Measurements from ENCODE around the gene CPVL.
"Not testable (repeated sequence)": the region's sequence is repeated elsewhere in the genome, so short reads cannot be mapped to it uniquely, and the experiment has no call there.

CPVL gene

DNA sequence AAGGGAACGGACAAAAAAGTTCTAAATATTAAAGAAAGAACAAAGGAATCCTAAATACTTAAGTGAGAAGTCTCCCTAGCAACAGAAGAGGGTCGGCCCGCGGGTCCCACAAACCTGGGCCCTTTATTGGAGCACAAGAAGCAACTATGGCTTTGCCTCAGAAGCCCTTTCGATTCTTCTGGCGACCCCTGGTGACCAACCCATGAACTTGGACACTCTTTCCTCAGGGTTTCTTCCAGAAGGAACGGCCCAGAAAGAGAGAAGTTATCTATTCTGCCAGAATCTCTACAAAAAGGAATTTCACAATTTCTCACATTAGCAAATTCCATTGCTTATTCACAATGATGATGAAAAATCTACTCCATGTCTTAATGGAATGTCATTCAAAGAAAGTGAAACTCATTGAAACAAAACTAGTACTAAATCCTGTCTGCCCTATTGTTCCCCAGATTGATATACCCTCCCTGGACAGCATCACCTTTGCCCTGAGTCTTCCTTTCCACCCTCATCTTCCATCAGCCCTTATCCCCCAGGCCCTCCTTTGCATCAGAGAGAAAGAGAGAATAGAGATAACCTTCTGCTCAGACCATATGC, 43.7 kb downstream of the CPVL start:
- TF ChIP-seq, protein P1, sequence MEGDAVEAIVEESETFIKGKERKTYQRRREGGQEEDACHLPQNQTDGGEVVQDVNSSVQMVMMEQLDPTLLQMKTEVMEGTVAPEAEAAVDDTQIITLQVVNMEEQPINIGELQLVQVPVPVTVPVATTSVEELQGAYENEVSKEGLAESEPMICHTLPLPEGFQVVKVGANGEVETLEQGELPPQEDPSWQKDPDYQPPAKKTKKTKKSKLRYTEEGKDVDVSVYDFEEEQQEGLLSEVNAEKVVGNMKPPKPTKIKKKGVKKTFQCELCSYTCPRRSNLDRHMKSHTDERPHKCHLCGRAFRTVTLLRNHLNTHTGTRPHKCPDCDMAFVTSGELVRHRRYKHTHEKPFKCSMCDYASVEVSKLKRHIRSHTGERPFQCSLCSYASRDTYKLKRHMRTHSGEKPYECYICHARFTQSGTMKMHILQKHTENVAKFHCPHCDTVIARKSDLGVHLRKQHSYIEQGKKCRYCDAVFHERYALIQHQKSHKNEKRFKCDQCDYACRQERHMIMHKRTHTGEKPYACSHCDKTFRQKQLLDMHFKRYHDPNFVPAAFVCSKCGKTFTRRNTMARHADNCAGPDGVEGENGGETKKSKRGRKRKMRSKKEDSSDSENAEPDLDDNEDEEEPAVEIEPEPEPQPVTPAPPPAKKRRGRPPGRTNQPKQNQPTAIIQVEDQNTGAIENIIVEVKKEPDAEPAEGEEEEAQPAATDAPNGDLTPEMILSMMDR (conservative IDR thresholded peaks at IDR 0.05): peak; percentile 83
- TF ChIP-seq ZFX (IDR thresholded peaks at IDR 0.05): no peak
- no peak overlapping the region for H3K27ac ChIP-seq

DNA sequence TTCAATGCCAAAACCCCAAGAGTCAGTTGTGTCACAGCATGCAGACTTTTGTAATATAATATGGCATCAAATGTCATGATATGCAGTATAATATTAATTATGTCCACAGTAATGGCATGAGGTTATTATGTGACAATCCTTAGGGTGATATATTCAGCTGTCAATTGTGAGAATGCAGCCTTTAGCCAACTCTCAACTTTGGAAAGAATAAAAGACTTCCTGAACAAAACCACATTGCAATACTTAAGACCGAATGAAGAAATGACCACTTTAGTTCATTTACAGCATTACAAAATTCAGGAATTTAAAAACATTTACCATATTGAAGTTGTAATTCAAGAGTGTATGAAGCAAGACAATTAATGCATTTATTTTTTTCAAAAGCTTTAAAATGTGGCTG, 45.4 kb downstream of the CPVL start:
- TF ChIP-seq, protein P1 (conservative IDR thresholded peaks at IDR 0.05): no peak
- no peak for TF ChIP-seq ZFX (IDR thresholded peaks at IDR 0.05)
- no peak overlapping the region for H3K27ac ChIP-seq

DNA sequence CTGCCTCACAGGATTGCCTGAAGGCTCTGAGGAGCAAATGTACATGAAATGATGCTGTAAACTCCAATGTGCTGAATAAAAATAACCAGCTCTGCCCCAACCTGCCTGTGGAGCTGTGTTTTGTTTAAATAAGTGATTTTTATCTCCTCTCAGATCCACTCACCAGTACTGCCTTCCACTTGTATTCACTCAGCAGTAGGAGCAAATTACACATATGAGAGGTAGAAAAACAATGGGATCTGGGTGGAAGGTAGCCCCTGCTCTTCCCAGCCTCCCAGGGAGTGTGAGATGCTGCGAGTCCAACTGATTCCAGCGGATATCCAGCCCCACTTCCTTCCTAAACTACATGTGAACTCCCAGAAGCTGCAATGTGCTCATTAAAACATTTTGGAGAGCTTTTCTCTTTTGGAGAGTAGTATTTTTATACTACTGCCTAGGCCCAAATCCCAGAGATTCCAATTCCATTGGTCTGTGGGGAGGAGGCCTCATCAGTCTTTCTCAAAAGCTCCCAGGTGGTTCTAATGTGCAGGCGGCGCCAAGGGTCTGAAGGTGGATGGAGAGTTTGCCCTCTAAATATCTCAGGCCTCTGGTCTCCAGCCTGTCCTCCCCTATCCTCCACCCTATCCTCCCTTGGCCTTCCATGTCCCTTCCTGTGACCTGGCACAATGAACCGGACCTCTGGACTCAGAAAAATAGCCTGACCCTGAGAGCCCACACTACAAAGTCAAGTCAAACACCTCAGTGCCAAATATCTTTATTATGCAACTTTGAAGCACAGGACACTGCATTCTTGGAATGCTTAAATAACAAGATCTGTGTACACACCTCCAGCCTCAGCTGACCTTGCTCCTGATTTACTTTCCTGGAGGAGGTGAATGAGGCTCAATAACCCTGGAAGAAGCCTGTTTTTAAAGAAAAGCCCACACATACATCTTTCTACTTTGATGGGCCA, 46.2 kb downstream of the CPVL start:
- TF ChIP-seq, protein P1 (conservative IDR thresholded peaks at IDR 0.05): no peak
- TF ChIP-seq ZFX (IDR thresholded peaks at IDR 0.05): no peak
- peak overlapping the region; percentile 39 for H3K27ac ChIP-seq

DNA sequence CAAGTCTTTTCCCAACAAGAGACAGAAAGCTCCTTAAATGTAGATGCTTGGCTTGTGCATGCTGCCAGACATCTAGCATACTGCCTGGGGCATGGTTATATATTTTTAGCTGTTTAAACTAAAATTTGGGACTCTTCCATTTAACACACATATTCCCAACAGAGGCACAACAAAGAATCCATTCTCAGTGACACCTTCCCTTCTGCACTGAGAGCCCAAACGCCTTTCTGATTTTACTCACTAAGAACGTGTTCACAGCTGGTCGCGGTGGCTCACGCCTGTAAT, 49.9 kb downstream of the CPVL start:
- TF ChIP-seq, protein P1 (conservative IDR thresholded peaks at IDR 0.05): no peak
- TF ChIP-seq ZFX (IDR thresholded peaks at IDR 0.05): no peak
- H3K27ac ChIP-seq: no peak overlapping the region

DNA sequence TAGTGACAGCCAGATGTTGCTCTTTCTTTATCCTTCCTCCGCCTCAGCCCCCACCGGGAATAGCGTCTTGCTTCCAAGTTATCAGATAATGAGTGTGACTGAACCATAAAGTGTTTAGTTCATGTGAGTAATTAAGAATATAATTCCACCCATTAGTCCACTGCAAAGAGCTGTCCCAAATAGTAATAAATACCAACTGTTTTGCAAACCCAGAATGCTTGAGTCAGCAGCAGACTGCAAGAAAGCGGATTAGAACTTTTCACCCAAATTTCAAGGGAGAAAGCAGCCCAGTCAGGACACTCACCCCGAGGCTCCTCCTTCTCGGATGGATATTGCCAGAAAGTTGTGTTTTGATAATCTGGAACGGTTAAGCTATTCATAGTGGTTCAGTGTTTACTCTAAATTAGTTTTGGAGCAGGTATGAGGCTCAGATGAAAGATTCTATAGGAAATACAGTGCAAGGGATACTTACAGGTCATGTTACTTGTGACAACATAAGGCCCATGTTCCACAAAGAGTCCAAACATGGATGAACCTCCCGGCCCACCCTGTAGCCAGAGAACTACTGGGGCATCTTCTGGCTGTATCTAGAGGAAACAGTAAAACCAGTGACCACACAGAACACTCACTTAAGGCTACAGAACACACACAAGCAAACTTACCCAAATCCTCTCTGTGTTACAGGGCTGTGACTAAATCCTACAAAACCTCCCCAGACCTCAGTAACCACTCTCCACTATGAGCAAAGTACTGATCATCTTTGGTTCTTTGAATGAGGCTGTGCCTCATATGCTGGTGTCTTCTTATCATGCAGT, 50.5 kb downstream of the CPVL start:
- no peak overlapping the region for H3K27ac ChIP-seq
- TF ChIP-seq, protein P1 (conservative IDR thresholded peaks at IDR 0.05): no peak
- no peak for TF ChIP-seq ZFX (IDR thresholded peaks at IDR 0.05)

DNA sequence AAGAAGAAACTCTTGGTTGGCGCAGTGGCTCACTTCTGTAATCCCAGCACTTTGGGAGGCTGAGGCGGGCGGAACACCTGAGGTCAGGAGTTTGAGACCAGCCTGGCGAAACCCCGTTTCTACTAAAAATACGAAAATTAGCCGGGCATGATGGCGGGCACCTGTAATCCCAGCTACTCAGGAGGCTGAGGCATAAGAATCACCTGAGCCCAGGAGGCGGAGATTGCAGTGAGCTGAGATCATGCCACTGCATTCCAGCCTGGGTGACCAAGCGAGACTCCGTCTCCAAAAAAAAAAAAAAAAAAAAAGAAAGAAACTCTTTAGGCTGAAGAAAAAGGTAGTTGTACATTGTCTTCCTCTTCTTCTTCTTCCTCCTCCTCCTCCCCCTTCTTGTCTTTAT, 53.2 kb downstream of the CPVL start:
- not testable (repeated sequence) for H3K27ac ChIP-seq

DNA sequence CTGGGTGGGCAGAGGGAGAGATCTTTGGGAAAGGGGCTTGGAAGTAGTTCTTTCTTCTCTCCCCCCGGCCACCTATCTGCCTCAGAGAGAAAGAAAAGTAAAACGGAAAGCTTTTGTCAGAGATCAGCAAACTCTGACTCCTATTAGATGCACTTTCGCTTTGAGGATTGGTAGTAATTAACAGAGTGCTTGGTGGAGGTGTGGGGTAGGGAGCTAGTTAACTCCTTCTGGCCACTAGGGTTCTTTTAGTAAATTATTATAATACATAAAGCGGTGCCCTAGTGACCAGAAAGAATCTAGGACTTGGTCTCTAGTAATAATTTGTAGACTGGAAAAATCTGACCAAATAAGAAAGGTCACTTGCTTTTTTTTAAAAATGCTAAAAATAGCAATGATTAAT, 54.6 kb downstream of the CPVL start:
- TF ChIP-seq ZFX (IDR thresholded peaks at IDR 0.05): no peak
- TF ChIP-seq, protein P1 (conservative IDR thresholded peaks at IDR 0.05): no peak; the same call in 1 of the 2 replicates
- H3K27ac ChIP-seq: no peak overlapping the region

All from C4-2B (cell line).